C4-2B (cell line): ENCODE data around the gene RPP40.
A peak's percentile ranks its signal among the peaks of the same experiment; 100 is the strongest.

Source experiments
- H3K27ac ChIP-seq: fragments of 450-650 bp; 2 replicates; pipeline ENCODE4 v1.5.1; 2017
- CTCF ChIP-seq: fragments of 450-650 bp; conservative IDR thresholded peaks from 2 replicates; pipeline ENCODE4 v1.5.1; 2017; ENCODE audit warnings: mild to moderate bottlenecking
- ZFX ChIP-seq: fragments of 450-650 bp; IDR thresholded peaks from 2 replicates; pipeline ENCODE4 v1.6.1; 2017

RPP40 gene

GRCh38 chr6:4974962-4975361, 28.9 kb downstream of the RPP40 start:
- H3K27ac ChIP-seq = no peak overlapping the region
- TF ChIP-seq CTCF (no peak), ZFX (no peak)

- TF ChIP-seq CTCF (no peak), ZFX (no peak)
- peak overlapping the region; percentile 16 for H3K27ac ChIP-seq
Measured at GRCh38 chr6:4973982-4974745, 29.7 kb downstream of the RPP40 start.

GRCh38 chr6:4973415-4973814, 30.4 kb downstream of the RPP40 start:
- no peak for TF ChIP-seq CTCF
- no peak for TF ChIP-seq ZFX
- peak overlapping the region; percentile 16; the same call in 1 of the 2 replicates for H3K27ac ChIP-seq

- H3K27ac ChIP-seq = no peak overlapping the region
- no peak for TF ChIP-seq ZFX
- TF ChIP-seq CTCF = no peak
Measured at GRCh38 chr6:4972438-4972837, 31.4 kb downstream of the RPP40 start.

- TF ChIP-seq ZFX (no peak), CTCF (no peak)
- H3K27ac ChIP-seq = no peak overlapping the region
Measured at GRCh38 chr6:4971851-4972250, 32.0 kb downstream of the RPP40 start.

GRCh38 chr6:4970739-4971395, 33.0 kb downstream of the RPP40 start:
- H3K27ac ChIP-seq = no peak overlapping the region
- TF ChIP-seq CTCF = no peak
- no peak for TF ChIP-seq ZFX

- no peak overlapping the region for H3K27ac ChIP-seq
- no peak for TF ChIP-seq CTCF
- TF ChIP-seq ZFX = no peak
Measured at GRCh38 chr6:4969609-4970285, 34.1 kb downstream of the RPP40 start.
